Esophagus (tissue), 2 donors: ENCODE data around the gene NRXN3. TPM values are rescaled to one million over a fixed set of nuclear protein-coding genes. Genes with fewer than 3 reads are reported as not detected.
"Not testable (repeated sequence)": the region's sequence is repeated elsewhere in the genome, so short reads cannot be mapped to it uniquely, and the experiment has no call there.

ENCODE experiments used
- H3K27ac ChIP-seq, 2 donors: one replicate each; pipeline ENCODE4 v1.5.1; 2013; ENCODE audit warnings: low read depth in 2 of 2, mild to moderate bottlenecking in 2 of 2, inconsistent platforms in 1 of 2, low read length in 1 of 2, moderate library complexity in 1 of 2
- H3K27me3 ChIP-seq, 2 donors: one replicate each; pipeline ENCODE4 v1.6.1; 2013; ENCODE audit warnings: low read length in 2 of 2, control low read depth in 1 of 2, mild to moderate bottlenecking in 1 of 2; ENCODE audit not compliant: insufficient read depth in 2 of 2, control insufficient read depth in 1 of 2
- H3K36me3 ChIP-seq, 2 donors: one replicate each; pipeline ENCODE4 v1.6.1; 2013; ENCODE audit warnings: low read length in 1 of 2; ENCODE audit not compliant: control insufficient read depth in 2 of 2, insufficient read depth in 2 of 2
- H3K4me1 ChIP-seq, 2 donors: one replicate each; pipeline ENCODE4 v1.6.1; 2013; ENCODE audit warnings: low read length in 1 of 2; ENCODE audit not compliant: control insufficient read depth in 2 of 2, insufficient read depth in 2 of 2
- H3K4me3 ChIP-seq, 2 donors: one replicate each; pipeline ENCODE4 v1.5.1; 2013; ENCODE audit warnings: low read length in 2 of 2, mild to moderate bottlenecking in 2 of 2, low read depth in 1 of 2, moderate library complexity in 1 of 2
- H3K9me3 ChIP-seq, 2 donors: one replicate each; pipeline ENCODE4 v1.6.1; 2013; ENCODE audit warnings: mild to moderate bottlenecking in 2 of 2, low read depth in 1 of 2, low read length in 1 of 2, moderate library complexity in 1 of 2; ENCODE audit not compliant: control insufficient read depth in 2 of 2, insufficient read depth in 1 of 2
- whole genome bisulfite sequencing, 2 donors: extraction: QIAGEN DNeasy Blood & Tissue Kit; methylation state at CpG; one replicate each; pipeline ENCODE4 v1.1.7; 2013; 5-methylcytosine and 5-hydroxymethylcytosine counted together
- polyA plus RNA-seq, 2 donors: library from polyadenylated mRNA; stranded (reverse); fragments of 200-250 nt; gene quantifications; one replicate each; pipeline ENCODE4 v1.2.3, GENCODE V29; 2013
- donor health status: healthy with polysubstance abuse.
- donor health status: Bipolar disorder and iron deficiency.

Gene NRXN3
- polyA plus RNA-seq, 2 donors = 1.7 to 2.2 TPM

DNA sequence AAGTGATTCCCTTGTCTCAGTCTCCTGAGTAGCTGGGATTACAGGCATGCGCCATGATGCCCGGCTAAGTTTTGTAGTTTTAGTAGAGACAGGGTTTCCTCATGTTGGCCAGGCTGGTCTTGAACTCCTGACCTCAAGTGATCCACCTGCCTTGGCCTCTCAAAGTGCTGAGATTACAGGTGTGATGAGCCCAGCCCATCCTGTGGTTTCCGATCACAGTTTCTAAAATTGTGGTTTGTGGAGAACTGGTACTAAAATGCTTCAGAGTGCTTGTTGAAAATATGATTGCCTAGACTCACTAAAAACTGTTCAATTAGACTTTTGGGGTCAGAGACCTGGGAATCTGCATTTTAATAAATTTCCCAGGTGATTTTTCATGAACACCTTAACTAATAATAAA, 267.3 kb downstream of the NRXN3 start:
- not testable (repeated sequence) for H3K4me3 ChIP-seq, H3K36me3 ChIP-seq, H3K27me3 ChIP-seq, H3K4me1 ChIP-seq, H3K27ac ChIP-seq, H3K9me3 ChIP-seq
- WGBS, 2 donors = 64% methylated on average over 3 of the region's 3 CpGs

DNA sequence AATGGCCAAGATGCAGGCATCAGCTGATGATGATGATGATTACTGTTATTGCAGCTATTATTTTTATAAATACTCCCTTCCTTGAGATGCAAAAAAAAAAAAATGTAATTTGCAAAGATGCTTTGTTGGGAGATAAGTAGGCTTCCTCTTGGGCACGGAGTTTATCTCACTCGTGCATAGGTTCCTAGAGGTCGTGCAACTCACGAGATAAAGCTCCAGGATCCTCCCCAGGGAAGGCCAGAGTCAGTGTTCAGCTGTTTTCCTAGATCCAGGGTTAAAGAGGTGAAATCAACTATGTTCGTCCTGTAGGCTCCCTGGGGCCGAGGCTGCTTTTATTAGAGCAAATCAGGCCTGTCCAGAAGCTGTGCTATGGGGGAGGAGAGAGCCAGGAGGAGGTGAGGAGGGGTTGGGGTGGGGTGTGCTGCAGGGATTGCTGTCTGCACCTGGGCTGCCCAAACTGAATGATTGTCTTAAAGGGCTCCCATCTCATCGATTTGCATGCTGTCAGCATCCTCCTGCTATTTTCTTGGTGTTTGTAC, 270.3 kb downstream of the NRXN3 start:
- H3K4me3 ChIP-seq = no peak overlapping the region
- no peaks in the 10 kb centered on the region for H3K27me3 ChIP-seq
- 34 to 39% methylated on average over 7 of the region's 7 CpGs for WGBS, 2 donors
- H3K27ac ChIP-seq = no peak overlapping the region
- H3K9me3 ChIP-seq = peaks cover 0 to 2% of the 10 kb centered on the region in 2 donors
- no peaks in the 10 kb centered on the region for H3K36me3 ChIP-seq
- no peaks in the 10 kb centered on the region for H3K4me1 ChIP-seq

GRCh38 chr14:78443834-78444233, 273.7 kb downstream of the NRXN3 start:
- Histone ChIP-seq H3K4me3 (no peak overlapping the region), H3K27ac (no peak overlapping the region), H3K9me3 (peaks cover 0 to 2% of the 10 kb centered on the region in 2 donors), H3K27me3 (no peaks in the 10 kb centered on the region), H3K4me1 (no peaks in the 10 kb centered on the region), H3K36me3 (no peaks in the 10 kb centered on the region)

GRCh38 chr14:78445275-78445674, 275.1 kb downstream of the NRXN3 start:
- 74 to 77% methylated on average over 3 of the region's 3 CpGs for WGBS, 2 donors

DNA sequence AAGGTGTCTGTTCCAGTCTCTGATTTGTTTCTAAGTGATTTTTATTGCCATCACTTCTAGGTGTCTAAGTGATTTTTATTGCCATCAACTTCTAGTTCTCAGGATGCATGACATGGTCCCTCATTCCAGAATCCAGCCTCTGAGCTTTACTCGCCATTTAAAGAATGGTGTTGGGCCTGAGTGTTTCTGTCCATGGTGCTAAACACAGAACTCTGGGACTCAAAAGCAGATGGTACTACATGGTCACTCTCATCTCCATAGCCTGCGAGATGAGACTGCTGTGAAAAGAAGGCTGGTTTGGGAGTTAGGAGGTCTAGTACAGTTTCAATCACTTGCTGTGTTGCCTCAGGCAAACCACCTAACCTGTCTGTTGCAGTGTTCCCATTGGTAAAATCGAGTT, 276.6 kb downstream of the NRXN3 start:
- no peaks in the 10 kb centered on the region for H3K4me1 ChIP-seq
- H3K36me3 ChIP-seq = no peaks in the 10 kb centered on the region
- H3K27ac ChIP-seq = no peak overlapping the region
- H3K27me3 ChIP-seq = no peaks in the 10 kb centered on the region
- H3K9me3 ChIP-seq = peaks cover 0 to 2% of the 10 kb centered on the region in 2 donors
- WGBS, 2 donors = 22 to 33% methylated on average over 3 of the region's 3 CpGs
- H3K4me3 ChIP-seq = no peak overlapping the region

More at GRCh38 chr14:78445275-78445674, 275.1 kb downstream of the NRXN3 start:
- peaks cover 0 to 2% of the 10 kb centered on the region in 2 donors for H3K9me3 ChIP-seq
- H3K36me3 ChIP-seq = no peaks in the 10 kb centered on the region
- H3K27me3 ChIP-seq = no peaks in the 10 kb centered on the region
- H3K4me1 ChIP-seq = no peaks in the 10 kb centered on the region
- H3K4me3 ChIP-seq = no peak overlapping the region
- H3K27ac ChIP-seq = no peak overlapping the region

- whole genome bisulfite sequencing, 2 donors = 45% methylated on average over 13 of the region's 13 CpGs
- no peak overlapping the region for H3K4me3 ChIP-seq
- no peaks in the 10 kb centered on the region for H3K36me3 ChIP-seq
- no peaks in the 10 kb centered on the region for H3K27me3 ChIP-seq
- H3K27ac ChIP-seq = no peak overlapping the region
- H3K9me3 ChIP-seq = no peaks in the 10 kb centered on the region
- no peaks in the 10 kb centered on the region for H3K4me1 ChIP-seq
These were observed 278.3 kb downstream of the NRXN3 start for GRCh38 chr14:78448164-78449094.

- Histone ChIP-seq H3K27me3 (no peaks in the 10 kb centered on the region), H3K4me3 (no peak overlapping the region), H3K27ac (no peak overlapping the region), H3K36me3 (no peaks in the 10 kb centered on the region), H3K4me1 (no peaks in the 10 kb centered on the region), H3K9me3 (no peaks in the 10 kb centered on the region)
- WGBS, 2 donors = 77 to 78% methylated on average over 6 of the region's 6 CpGs
These were observed 280.6 kb downstream of the NRXN3 start for GRCh38 chr14:78450669-78451318.

DNA sequence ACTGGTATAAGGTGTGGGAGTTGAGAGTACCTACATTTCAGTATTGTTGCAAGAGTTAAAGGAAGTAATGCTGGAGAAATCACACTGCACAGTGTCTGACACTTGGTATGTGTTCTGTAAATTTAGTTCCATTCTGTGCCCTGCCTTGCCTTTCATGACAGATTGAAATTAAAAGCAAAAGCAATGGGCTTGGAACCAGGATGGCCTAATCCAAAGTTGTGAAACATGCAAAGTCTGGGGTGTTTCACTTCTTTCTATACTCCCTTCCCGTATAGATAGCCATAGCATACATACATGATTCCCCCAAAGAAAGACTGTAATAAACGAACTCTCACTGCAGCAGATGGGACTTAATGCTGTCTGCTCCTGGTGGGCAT, 281.1 kb downstream of the NRXN3 start:
- H3K4me3 ChIP-seq = no peak overlapping the region
- no peaks in the 10 kb centered on the region for H3K36me3 ChIP-seq
- H3K9me3 ChIP-seq = no peaks in the 10 kb centered on the region
- H3K27ac ChIP-seq = no peak overlapping the region
- 57 to 67% methylated on average over 2 of the region's 2 CpGs for WGBS, 2 donors
- no peaks in the 10 kb centered on the region for H3K27me3 ChIP-seq
- H3K4me1 ChIP-seq = no peaks in the 10 kb centered on the region

GRCh38 chr14:78455896-78456435, 285.8 kb downstream of the NRXN3 start:
- no peaks in the 10 kb centered on the region for H3K9me3 ChIP-seq
- 52 to 55% methylated on average over 6 of the region's 6 CpGs for WGBS, 2 donors
- H3K27me3 ChIP-seq = no peaks in the 10 kb centered on the region
- no peaks in the 10 kb centered on the region for H3K4me1 ChIP-seq
- H3K27ac ChIP-seq = no peak overlapping the region
- H3K36me3 ChIP-seq = no peaks in the 10 kb centered on the region
- H3K4me3 ChIP-seq = no peak overlapping the region
